Left ventricle myocardium inferior (tissue), 1 donor: ENCODE measurements around the gene HIF1A. TPM values are rescaled to one million over a fixed set of nuclear protein-coding genes. Genes with fewer than 3 reads are reported as not detected.

Experiments used
- DNase-seq: peaks from one replicate; pipeline ENCODE4 v3.0.0-alpha.2; 2020
- H3K27ac ChIP-seq: fragments of 200-600 bp; replicated peaks from 2 replicates; pipeline ENCODE4 v1.8.0; 2021
- H3K27me3 ChIP-seq: fragments of 200-600 bp; 2 replicates; pipeline ENCODE4 v1.8.0; 2021; ENCODE audit warnings: low read depth
- H3K36me3 ChIP-seq: fragments of 200-600 bp; 2 replicates; pipeline ENCODE4 v1.8.0; 2021
- H3K4me1 ChIP-seq: fragments of 200-600 bp; 2 replicates; pipeline ENCODE4 v1.8.0; 2021
- H3K4me3 ChIP-seq: fragments of 200-600 bp; 2 replicates; pipeline ENCODE4 v1.8.0; 2021; ENCODE audit warnings: mild to moderate bottlenecking, moderate library complexity
- H3K9me3 ChIP-seq: fragments of 200-600 bp; replicated peaks from 2 replicates; pipeline ENCODE4 v1.8.0; 2021
- CTCF ChIP-seq: fragments of 200-600 bp; IDR thresholded peaks from 2 replicates; pipeline ENCODE4 v1.8.0; 2021; ENCODE audit warnings: antibody characterized with exemption, mild to moderate bottlenecking, borderline replicate concordance
- intact Hi-C: fragments of 100-400 bp; cut with micrococcal nuclease; formaldehyde crosslinking; loops from one replicate; pipeline ENCODE4 v1.11.0; 2022
- total RNA-seq: library from RNA; stranded (reverse); fragmentation: NEBNext Ultra II Directional; extraction: Animal tissue kit (Norgen Biotek cat#: 25700); gene quantifications from one replicate; pipeline ENCODE4 v1.2.1, GENCODE V29; 2021
- donor health status: DM: no; HTN: yes; CAD: no; lungs with severe emphysema.

Gene HIF1A
- total RNA-seq, 1 donor from 2014 or later = 49.4 TPM

DNA sequence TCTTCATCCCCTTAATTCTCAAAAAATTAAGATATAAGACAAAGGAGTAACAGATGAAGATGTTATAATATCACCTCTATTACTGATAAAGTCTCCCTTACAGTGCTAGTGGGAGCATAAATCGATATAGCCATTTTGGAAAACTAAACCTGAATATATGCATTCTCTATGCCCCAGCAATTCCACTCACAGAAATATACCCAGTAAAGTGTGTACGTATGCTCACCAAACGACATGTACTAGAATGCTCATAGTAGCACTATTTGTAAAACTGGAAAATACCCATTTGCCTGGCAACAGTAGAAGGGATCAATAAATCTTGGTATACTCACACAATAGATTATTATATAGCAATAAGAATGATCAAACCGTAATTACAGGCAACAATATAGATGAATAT, 44.0 kb upstream of the HIF1A start:
- no peak for TF ChIP-seq CTCF
- H3K27me3 ChIP-seq = no peaks in the 10 kb centered on the region
- H3K4me1 ChIP-seq = peaks cover 17% of the 10 kb centered on the region
- H3K4me3 ChIP-seq = no peak overlapping the region
- intact Hi-C loops = no loop called here
- H3K27ac ChIP-seq = no peak overlapping the region
- no peaks in the 10 kb centered on the region for H3K9me3 ChIP-seq
- no peak for DNase-seq
- no peaks in the 10 kb centered on the region for H3K36me3 ChIP-seq

GRCh38 chr14:61652526-61653262, 42.6 kb upstream of the HIF1A start:
- DNase-seq = no peak
- TF ChIP-seq CTCF = no peak
- no peaks in the 10 kb centered on the region for H3K27me3 ChIP-seq
- H3K4me1 ChIP-seq = peaks cover 17% of the 10 kb centered on the region
- H3K27ac ChIP-seq = no peak overlapping the region
- intact Hi-C loops = no loop called here
- no peak overlapping the region for H3K4me3 ChIP-seq
- no peaks in the 10 kb centered on the region for H3K9me3 ChIP-seq
- H3K36me3 ChIP-seq = no peaks in the 10 kb centered on the region

- Histone ChIP-seq H3K4me1 (peaks cover 17% of the 10 kb centered on the region), H3K36me3 (no peaks in the 10 kb centered on the region), H3K27me3 (no peaks in the 10 kb centered on the region), H3K4me3 (no peak overlapping the region), H3K27ac (no peak overlapping the region), H3K9me3 (no peaks in the 10 kb centered on the region)
- intact Hi-C loops = no loop called here
- TF ChIP-seq CTCF = no peak
- no peak for DNase-seq
Observed at GRCh38 chr14:61653507-61653906, 41.8 kb upstream of the HIF1A start.

- Histone ChIP-seq H3K4me3 (no peak overlapping the region), H3K27me3 (no peaks in the 10 kb centered on the region), H3K36me3 (no peaks in the 10 kb centered on the region), H3K4me1 (peaks cover 17% of the 10 kb centered on the region), H3K9me3 (no peaks in the 10 kb centered on the region), H3K27ac (no peak overlapping the region)
- no peak for DNase-seq
- no peak for TF ChIP-seq CTCF
- intact Hi-C loops = no loop called here
Observed at GRCh38 chr14:61654026-61654425, 41.3 kb upstream of the HIF1A start.

- Histone ChIP-seq H3K27me3 (no peaks in the 10 kb centered on the region), H3K4me3 (no peak overlapping the region), H3K9me3 (no peaks in the 10 kb centered on the region), H3K36me3 (no peaks in the 10 kb centered on the region), H3K4me1 (peaks cover 17% of the 10 kb centered on the region), H3K27ac (no peak overlapping the region)
- intact Hi-C loops = no loop called here
- no peak for TF ChIP-seq CTCF
- DNase-seq = no peak
Observed at GRCh38 chr14:61655777-61656176, 39.5 kb upstream of the HIF1A start.
